ENCODE measurements around the gene DLGAP1.

- TF ChIP-seq CTCF (IDR thresholded peaks at IDR 0.05), result no peak
- no peak for TF ChIP-seq EZH2 (IDR thresholded peaks at IDR 0.05)
Observed at GRCh38 chr18:3935305-3935704, 519.8 kb downstream of the DLGAP1 start.
